Karpas-422 (cell line): ENCODE results near the gene KIF17. TPM values are rescaled to one million over a fixed set of nuclear protein-coding genes. Genes with fewer than 3 reads are reported as not detected.
A peak's percentile ranks its signal among the peaks of the same experiment; 100 is the strongest.
"Not testable (repeated sequence)": the region's sequence is repeated elsewhere in the genome, so short reads cannot be mapped to it uniquely, and the experiment has no call there.

Experiments used
- DNase-seq: peaks from one replicate; pipeline ENCODE4 v3.0.0-alpha.2; 2015
- H2AFZ ChIP-seq: fragments of 200-600 bp; sonication (generic); 2 replicates; pipeline ENCODE4 v1.6.1; 2014; ENCODE audit warnings: antibody characterized with exemption, low read length, mixed read lengths
- H3K27ac ChIP-seq: fragments of 200-600 bp; sonication (generic); 2 replicates; pipeline ENCODE4 v1.5.1; 2014; ENCODE audit warnings: mild to moderate bottlenecking, low read length, moderate library complexity
- H3K27me3 ChIP-seq: fragments of 200-600 bp; sonication (generic); 2 replicates; pipeline ENCODE4 v1.6.1; 2014; ENCODE audit warnings: low read length, mixed read lengths
- H3K36me3 ChIP-seq: fragments of 200-600 bp; sonication (generic); 2 replicates; pipeline ENCODE4 v1.6.1; 2014; ENCODE audit warnings: low read length, mixed read lengths; ENCODE audit not compliant: insufficient read depth
- H3K4me1 ChIP-seq: fragments of 200-600 bp; sonication (generic); 2 replicates; pipeline ENCODE4 v1.6.1; 2014; ENCODE audit warnings: mild to moderate bottlenecking, low read length, mixed read lengths
- H3K4me2 ChIP-seq: fragments of 200-600 bp; sonication (generic); 2 replicates; pipeline ENCODE4 v1.6.1; 2014; ENCODE audit warnings: low read length, low read depth, mild to moderate bottlenecking; ENCODE audit not compliant: poor library complexity, severe bottlenecking
- H3K4me3 ChIP-seq: fragments of 200-600 bp; sonication (generic); 2 replicates; pipeline ENCODE4 v1.5.1; 2014; ENCODE audit warnings: mild to moderate bottlenecking, antibody characterized with exemption, low read length, mixed read lengths
- H3K79me2 ChIP-seq: fragments of 200-600 bp; sonication (generic); 2 replicates; pipeline ENCODE4 v1.6.1; 2014; ENCODE audit warnings: mild to moderate bottlenecking, low read length, mixed read lengths
- H3K9ac ChIP-seq: fragments of 200-600 bp; sonication (generic); 2 replicates; pipeline ENCODE4 v1.6.0; 2014; ENCODE audit warnings: low read length
- H3K9me2 ChIP-seq: fragments of 200-600 bp; sonication (generic), shearing (Covaris generic); replicated peaks from 2 replicates; pipeline ENCODE4 v1.6.0; 2014; ENCODE audit warnings: mild to moderate bottlenecking, low read length, moderate library complexity; ENCODE audit not compliant: insufficient read depth
- H3K9me3 ChIP-seq: fragments of 300-700, 200-600 bp; sonication (generic); 2 replicates; pipeline ENCODE4 v1.6.1; 2014; ENCODE audit warnings: low read length, mixed read lengths
- H4K20me1 ChIP-seq: fragments of 200-600 bp; sonication (generic); 2 replicates; pipeline ENCODE4 v1.6.1; 2014; ENCODE audit warnings: mild to moderate bottlenecking, antibody characterized with exemption, low read length, low read depth; ENCODE audit not compliant: insufficient read depth
- total RNA-seq: library from RNA; depleted of rRNA; stranded (reverse); fragments of >200 nt; shearing (Covaris generic); gene quantifications from 2 replicates; pipeline ENCODE4 v1.2.3, GENCODE V29; 2014; ENCODE audit warnings: low replicate concordance

Gene KIF17
- total RNA-seq, 1 experiment from 2014 or later = not detected

GRCh38 chr1:20683614-20684013 lies 34.2 kb downstream of the KIF17 start:
- DNase-seq = no peak
- Histone ChIP-seq H3K9me2 (no peaks in the 10 kb centered on the region), H3K79me2 (no peaks in the 10 kb centered on the region), H3K9ac (no peak overlapping the region), H3K27ac (no peak overlapping the region), H3K4me2 (no peak overlapping the region), H3K9me3 (no peaks in the 10 kb centered on the region), H4K20me1 (no peaks in the 10 kb centered on the region), H3K4me3 (no peak overlapping the region), H3K27me3 (no peaks in the 10 kb centered on the region), H2AFZ (no peak overlapping the region), H3K4me1 (no peaks in the 10 kb centered on the region), H3K36me3 (no peaks in the 10 kb centered on the region)

DNA sequence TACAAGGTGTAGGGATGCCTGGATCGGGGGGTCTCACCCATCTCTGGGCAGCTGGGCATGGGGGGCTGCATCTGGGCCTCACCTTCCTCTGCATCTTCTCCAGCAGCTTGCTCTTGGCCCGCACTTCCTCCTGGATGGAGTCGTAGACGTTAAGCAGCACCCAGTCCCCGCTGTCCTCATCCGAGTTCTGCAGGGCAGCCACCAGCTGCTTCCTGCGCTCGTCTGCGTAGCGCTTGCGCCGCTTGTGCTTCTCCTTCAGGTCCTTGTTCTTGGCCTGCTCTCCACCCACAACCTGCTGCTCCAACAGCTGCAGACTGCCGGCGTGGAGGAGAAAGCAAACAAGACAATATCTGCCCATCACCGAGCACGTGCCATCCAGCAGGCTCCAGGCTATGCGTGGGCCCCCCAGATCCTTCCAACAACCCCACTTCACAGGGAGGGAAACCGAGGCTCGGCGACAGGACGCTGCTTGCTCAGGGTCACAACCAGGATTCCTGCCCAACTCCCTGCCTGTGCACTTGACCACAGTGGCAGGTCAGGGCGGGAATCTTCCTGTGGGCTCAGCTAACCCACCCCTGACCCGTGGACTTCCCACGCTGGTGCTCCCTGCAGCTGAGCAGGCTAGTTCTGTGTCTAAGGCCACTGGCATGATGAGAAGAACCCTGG lies 35.1 kb downstream of the KIF17 start:
- H3K36me3 ChIP-seq = no peaks in the 10 kb centered on the region
- no peak overlapping the region for H2AFZ ChIP-seq
- H4K20me1 ChIP-seq = no peaks in the 10 kb centered on the region
- no peak overlapping the region for H3K4me3 ChIP-seq
- no peak overlapping the region for H3K4me2 ChIP-seq
- no peaks in the 10 kb centered on the region for H3K9me3 ChIP-seq
- H3K9ac ChIP-seq = no peak overlapping the region
- no peaks in the 10 kb centered on the region for H3K79me2 ChIP-seq
- H3K27ac ChIP-seq = no peak overlapping the region
- DNase-seq = no peak
- no peaks in the 10 kb centered on the region for H3K9me2 ChIP-seq
- no peaks in the 10 kb centered on the region for H3K4me1 ChIP-seq
- H3K27me3 ChIP-seq = no peaks in the 10 kb centered on the region

GRCh38 chr1:20681999-20682398 lies 35.8 kb downstream of the KIF17 start:
- Histone ChIP-seq H4K20me1 (no peaks in the 10 kb centered on the region), H3K36me3 (no peaks in the 10 kb centered on the region), H3K27ac (no peak overlapping the region), H3K4me3 (no peak overlapping the region), H3K9me3 (no peaks in the 10 kb centered on the region), H3K9me2 (no peaks in the 10 kb centered on the region), H3K9ac (no peak overlapping the region), H3K27me3 (no peaks in the 10 kb centered on the region), H3K4me1 (no peaks in the 10 kb centered on the region), H3K4me2 (no peak overlapping the region), H3K79me2 (no peaks in the 10 kb centered on the region), H2AFZ (no peak overlapping the region)
- no peak for DNase-seq

GRCh38 chr1:20680269-20680668 lies 37.5 kb downstream of the KIF17 start:
- Histone ChIP-seq H3K4me2 (no peak overlapping the region), H2AFZ (no peak overlapping the region), H3K9me2 (no peaks in the 10 kb centered on the region), H4K20me1 (no peaks in the 10 kb centered on the region), H3K27ac (no peak overlapping the region), H3K9me3 (no peaks in the 10 kb centered on the region), H3K4me1 (no peaks in the 10 kb centered on the region), H3K36me3 (no peaks in the 10 kb centered on the region), H3K27me3 (no peaks in the 10 kb centered on the region), H3K79me2 (no peaks in the 10 kb centered on the region), H3K4me3 (no peak overlapping the region), H3K9ac (no peak overlapping the region)
- DNase-seq = no peak

DNA sequence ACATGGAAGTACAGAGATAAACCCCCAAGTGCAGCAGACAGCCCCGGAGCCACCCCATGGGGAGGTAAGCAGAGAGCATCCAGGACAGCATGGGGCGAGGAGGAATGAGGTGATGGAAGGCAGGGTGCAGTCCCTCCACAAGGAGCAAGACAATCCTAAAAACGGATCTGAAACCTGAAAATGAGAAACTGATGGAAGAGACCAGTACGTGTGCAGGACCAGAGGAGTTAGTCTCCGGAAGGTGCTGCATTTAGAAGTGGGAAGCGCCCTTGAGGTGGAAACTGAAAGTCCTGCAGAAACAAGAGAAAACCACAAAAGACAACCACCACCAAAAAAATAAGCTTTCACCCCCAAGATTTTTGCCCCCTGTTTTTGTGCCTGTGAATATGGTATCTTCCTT lies 39.2 kb downstream of the KIF17 start:
- Histone ChIP-seq H3K9me2 (no peaks in the 10 kb centered on the region), H3K4me2 (no peak overlapping the region), H3K79me2 (no peaks in the 10 kb centered on the region), H3K9ac (no peak overlapping the region), H3K4me3 (no peak overlapping the region), H2AFZ (no peak overlapping the region), H3K4me1 (no peaks in the 10 kb centered on the region), H3K27ac (no peak overlapping the region), H4K20me1 (no peaks in the 10 kb centered on the region), H3K36me3 (no peaks in the 10 kb centered on the region), H3K9me3 (no peaks in the 10 kb centered on the region), H3K27me3 (no peaks in the 10 kb centered on the region)
- DNase-seq = no peak

- H3K36me3 ChIP-seq, H3K9me3 ChIP-seq, H3K9me2 ChIP-seq, H3K4me1 ChIP-seq, H2AFZ ChIP-seq, H3K79me2 ChIP-seq, H3K27ac ChIP-seq, H4K20me1 ChIP-seq, DNase-seq, H3K9ac ChIP-seq, H3K27me3 ChIP-seq, H3K4me2 ChIP-seq, H3K4me3 ChIP-seq: not testable (repeated sequence)
These were observed 44.2 kb downstream of the KIF17 start for GRCh38 chr1:20673626-20674025.

- H3K27ac ChIP-seq = no peak overlapping the region
These were observed 45.6 kb downstream of the KIF17 start for GRCh38 chr1:20672265-20672632.

GRCh38 chr1:20670936-20671335 lies 46.9 kb downstream of the KIF17 start:
- Histone ChIP-seq H3K9me3 (no peaks in the 10 kb centered on the region), H3K4me2 (no peak overlapping the region), H3K36me3 (no peaks in the 10 kb centered on the region), H3K9me2 (no peaks in the 10 kb centered on the region), H4K20me1 (no peaks in the 10 kb centered on the region), H3K9ac (no peak overlapping the region), H3K4me1 (peaks cover 7% of the 10 kb centered on the region; the same call in 1 of the 2 replicates), H3K27ac (no peak overlapping the region), H2AFZ (no peak overlapping the region), H3K4me3 (no peak overlapping the region), H3K27me3 (no peaks in the 10 kb centered on the region), H3K79me2 (no peaks in the 10 kb centered on the region)
- peak; percentile 33 for DNase-seq

More at GRCh38 chr1:20672265-20672632, 45.6 kb downstream of the KIF17 start:
- H3K27me3 ChIP-seq = no peaks in the 10 kb centered on the region
- H3K9me2 ChIP-seq = no peaks in the 10 kb centered on the region
- no peaks in the 10 kb centered on the region for H3K9me3 ChIP-seq
- H3K4me1 ChIP-seq = peaks cover 2% of the 10 kb centered on the region; the same call in 1 of the 2 replicates
- H3K4me3 ChIP-seq = no peak overlapping the region
- H2AFZ ChIP-seq = no peak overlapping the region
- no peaks in the 10 kb centered on the region for H3K79me2 ChIP-seq
- H3K9ac ChIP-seq = no peak overlapping the region
- DNase-seq = no peak
- no peaks in the 10 kb centered on the region for H3K36me3 ChIP-seq
- no peak overlapping the region for H3K4me2 ChIP-seq
- no peaks in the 10 kb centered on the region for H4K20me1 ChIP-seq
